Measurements from ENCODE around the gene LSM10.

Gene LSM10

DNA sequence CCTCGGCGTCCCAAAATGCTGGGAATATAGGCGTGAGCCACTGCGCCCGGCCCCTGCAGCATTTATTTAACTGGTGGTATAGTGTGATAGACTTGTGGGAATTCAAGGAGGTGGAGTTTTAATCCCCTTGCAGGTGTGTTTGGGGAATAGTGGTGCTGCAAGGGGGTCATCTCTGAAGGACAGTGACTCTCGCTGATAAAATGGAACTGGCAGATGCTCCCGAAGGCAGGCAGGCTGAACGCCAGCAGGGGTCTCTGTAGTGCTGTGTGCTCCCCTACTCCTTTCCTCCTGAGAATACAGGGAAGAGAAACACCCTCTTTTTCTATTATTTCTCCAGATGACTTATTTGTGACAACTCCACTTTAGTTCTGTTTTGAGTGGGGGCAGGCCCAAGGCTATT is 48.6 kb upstream of the LSM10 start:
- Histone ChIP-seq H3K4me3 (ENCODE audit: insufficient read depth, low read length, poor library complexity, severe bottlenecking) (no peak overlapping the region), H3K4me2 (ENCODE audit: low read depth, low read length, poor library complexity, severe bottlenecking) (no peak overlapping the region), H3K79me2 (ENCODE audit: insufficient read depth, low read length) (no peaks in the 10 kb centered on the region), H3K9me2 (replicated peaks; ENCODE audit: insufficient read depth, low read length) (no peaks in the 10 kb centered on the region), H3K9me3 (ENCODE audit: insufficient read depth, low read length) (no peaks in the 10 kb centered on the region), H3K36me3 (ENCODE audit: low read length) (no peaks in the 10 kb centered on the region), H2AFZ (ENCODE audit: low read depth, low read length, severe bottlenecking) (no peak overlapping the region), H3K9ac (ENCODE audit: low read length) (no peak overlapping the region), H3F3A (ENCODE audit: insufficient read depth) (peaks cover 3% of the 10 kb centered on the region; the same call in 1 of the 2 replicates), H4K20me1 (ENCODE audit: low read depth, low read length) (no peaks in the 10 kb centered on the region), H3K27me3 (ENCODE audit: low read length) (no peaks in the 10 kb centered on the region; the same call in 1 of the 2 replicates), H3K27ac (ENCODE audit: low read depth, low read length) (no peak overlapping the region)
- TF ChIP-seq EZH2phosphoT487 (conservative IDR thresholded peaks at IDR 0.05; ENCODE audit: low read length) = no peak
- TF ChIP-seq, protein P1, sequence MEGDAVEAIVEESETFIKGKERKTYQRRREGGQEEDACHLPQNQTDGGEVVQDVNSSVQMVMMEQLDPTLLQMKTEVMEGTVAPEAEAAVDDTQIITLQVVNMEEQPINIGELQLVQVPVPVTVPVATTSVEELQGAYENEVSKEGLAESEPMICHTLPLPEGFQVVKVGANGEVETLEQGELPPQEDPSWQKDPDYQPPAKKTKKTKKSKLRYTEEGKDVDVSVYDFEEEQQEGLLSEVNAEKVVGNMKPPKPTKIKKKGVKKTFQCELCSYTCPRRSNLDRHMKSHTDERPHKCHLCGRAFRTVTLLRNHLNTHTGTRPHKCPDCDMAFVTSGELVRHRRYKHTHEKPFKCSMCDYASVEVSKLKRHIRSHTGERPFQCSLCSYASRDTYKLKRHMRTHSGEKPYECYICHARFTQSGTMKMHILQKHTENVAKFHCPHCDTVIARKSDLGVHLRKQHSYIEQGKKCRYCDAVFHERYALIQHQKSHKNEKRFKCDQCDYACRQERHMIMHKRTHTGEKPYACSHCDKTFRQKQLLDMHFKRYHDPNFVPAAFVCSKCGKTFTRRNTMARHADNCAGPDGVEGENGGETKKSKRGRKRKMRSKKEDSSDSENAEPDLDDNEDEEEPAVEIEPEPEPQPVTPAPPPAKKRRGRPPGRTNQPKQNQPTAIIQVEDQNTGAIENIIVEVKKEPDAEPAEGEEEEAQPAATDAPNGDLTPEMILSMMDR (IDR thresholded peaks at IDR 0.05; ENCODE audit: insufficient read depth, low read length, poor library complexity, severe bottlenecking) = no peak

DNA sequence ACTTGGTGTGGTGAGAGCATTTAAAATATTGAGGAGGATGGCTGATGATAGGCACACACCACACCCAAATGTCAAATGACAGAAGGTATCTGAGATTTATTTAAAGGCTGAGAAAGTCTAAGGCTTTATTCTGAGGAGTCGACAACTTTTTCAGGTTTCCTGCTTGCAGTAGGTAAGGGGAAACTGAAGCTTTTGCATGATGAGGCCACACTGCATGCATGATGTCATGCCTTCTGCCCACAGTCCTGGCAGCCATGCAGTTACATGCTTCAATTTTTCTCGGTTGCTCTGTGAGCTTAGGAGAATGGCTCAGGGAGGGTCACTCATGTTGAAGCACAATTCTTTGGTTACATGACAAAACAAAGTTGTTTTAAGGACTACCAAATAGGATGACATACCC is 45.6 kb upstream of the LSM10 start:
- H3K4me3 ChIP-seq (ENCODE audit: insufficient read depth, low read length, poor library complexity, severe bottlenecking) = no peak overlapping the region
- H2AFZ ChIP-seq (ENCODE audit: low read depth, low read length, severe bottlenecking) = no peak overlapping the region
- H3K4me2 ChIP-seq (ENCODE audit: low read depth, low read length, poor library complexity, severe bottlenecking) = no peak overlapping the region
- H3K9me2 ChIP-seq (replicated peaks; ENCODE audit: insufficient read depth, low read length) = no peaks in the 10 kb centered on the region
- H4K20me1 ChIP-seq (ENCODE audit: low read depth, low read length) = no peaks in the 10 kb centered on the region
- no peaks in the 10 kb centered on the region for H3K36me3 ChIP-seq (ENCODE audit: low read length)
- no peak overlapping the region for H3K9ac ChIP-seq (ENCODE audit: low read length)
- H3K79me2 ChIP-seq (ENCODE audit: insufficient read depth, low read length) = no peaks in the 10 kb centered on the region
- H3K27ac ChIP-seq (ENCODE audit: low read depth, low read length) = no peak overlapping the region
- H3K27me3 ChIP-seq (ENCODE audit: low read length) = no peaks in the 10 kb centered on the region; the same call in 1 of the 2 replicates
- TF ChIP-seq EZH2phosphoT487 (conservative IDR thresholded peaks at IDR 0.05; ENCODE audit: low read length) = no peak
- TF ChIP-seq, protein P1 (IDR thresholded peaks at IDR 0.05; ENCODE audit: insufficient read depth, low read length, poor library complexity, severe bottlenecking) = no peak
- no peaks in the 10 kb centered on the region for H3K9me3 ChIP-seq (ENCODE audit: insufficient read depth, low read length)
- H3F3A ChIP-seq (ENCODE audit: insufficient read depth) = peaks cover 3% of the 10 kb centered on the region; the same call in 1 of the 2 replicates

DNA sequence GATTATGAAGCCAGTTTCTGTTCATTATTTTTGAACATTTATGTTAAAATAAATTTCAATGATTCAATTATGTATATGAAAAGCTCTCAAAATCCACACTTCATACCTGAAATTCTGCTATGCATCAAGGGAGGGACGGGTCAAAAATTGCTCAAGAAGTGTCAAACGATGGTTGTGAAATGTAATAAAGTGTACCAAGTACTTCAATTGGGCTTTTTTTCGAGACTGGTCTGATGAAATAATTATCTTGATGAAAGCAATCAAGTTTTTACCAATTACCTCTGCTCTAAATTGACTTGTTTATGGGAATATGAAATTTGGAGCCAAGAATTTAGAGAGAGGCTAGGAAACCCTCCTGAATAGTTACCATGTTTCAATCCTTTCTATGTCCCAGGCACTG is 44.6 kb upstream of the LSM10 start:
- Histone ChIP-seq H3K9ac (ENCODE audit: low read length) (no peak overlapping the region), H4K20me1 (ENCODE audit: low read depth, low read length) (no peaks in the 10 kb centered on the region), H3K36me3 (ENCODE audit: low read length) (no peaks in the 10 kb centered on the region), H3K4me2 (ENCODE audit: low read depth, low read length, poor library complexity, severe bottlenecking) (no peak overlapping the region), H3F3A (ENCODE audit: insufficient read depth) (peaks cover 3% of the 10 kb centered on the region; the same call in 1 of the 2 replicates), H3K9me3 (ENCODE audit: insufficient read depth, low read length) (no peaks in the 10 kb centered on the region), H3K9me2 (replicated peaks; ENCODE audit: insufficient read depth, low read length) (no peaks in the 10 kb centered on the region), H3K27ac (ENCODE audit: low read depth, low read length) (no peak overlapping the region), H3K79me2 (ENCODE audit: insufficient read depth, low read length) (no peaks in the 10 kb centered on the region), H2AFZ (ENCODE audit: low read depth, low read length, severe bottlenecking) (no peak overlapping the region), H3K27me3 (ENCODE audit: low read length) (no peaks in the 10 kb centered on the region; the same call in 1 of the 2 replicates), H3K4me3 (ENCODE audit: insufficient read depth, low read length, poor library complexity, severe bottlenecking) (no peak overlapping the region)
- TF ChIP-seq, protein P1 (IDR thresholded peaks at IDR 0.05; ENCODE audit: insufficient read depth, low read length, poor library complexity, severe bottlenecking) = no peak
- TF ChIP-seq EZH2phosphoT487 (conservative IDR thresholded peaks at IDR 0.05; ENCODE audit: low read length) = no peak

All from SU-DHL-6 (cell line).